HEK293T (cell line): ENCODE measurements around the gene PROSER2.

Experiments used
- CTCF ChIA-PET: fragments of 350-600 bp; formaldehyde crosslinking; extraction: SDS; loops from one replicate; lab custom pipeline; 2021; ENCODE audit warnings: antibody characterized with exemption, inconsistent platforms; lab: Yijun Ruan, JAX
- POLR2A ChIA-PET: fragments of 350-600 bp; formaldehyde crosslinking; extraction: SDS; loops from one replicate; lab custom pipeline; 2020; ENCODE audit warnings: antibody characterized with exemption, inconsistent platforms; lab: Yijun Ruan, JAX
- DNase-seq: peaks from one replicate; pipeline ENCODE4 v3.0.0; 2012; ENCODE audit warnings: mixed read lengths; ENCODE audit errors: extremely low spot score
- ARNT ChIP-seq: fragments of 450-650 bp; IDR thresholded peaks from 2 replicates; pipeline ENCODE4 v1.6.1; 2017; ENCODE audit warnings: mild to moderate bottlenecking
- BHLHE40 ChIP-seq: fragments of 450-650 bp; IDR thresholded peaks from 2 replicates; pipeline ENCODE4 v1.6.1; 2016; ENCODE audit warnings: mild to moderate bottlenecking, moderate library complexity, borderline replicate concordance
- CTBP1 ChIP-seq: fragments of 450-650 bp; IDR thresholded peaks from 2 replicates; pipeline ENCODE4 v1.6.1; 2016; ENCODE audit warnings: borderline replicate concordance
- ELF4 ChIP-seq: fragments of 450-650 bp; IDR thresholded peaks from 2 replicates; pipeline ENCODE4 v1.6.1; 2017; ENCODE audit warnings: antibody characterized with exemption
- FOXA1 ChIP-seq: fragments of 450-650 bp; IDR thresholded peaks from 2 replicates; pipeline ENCODE4 v1.6.1; 2016; ENCODE audit warnings: mild to moderate bottlenecking
- FOXK2 ChIP-seq: fragments of 450-650 bp; IDR thresholded peaks from 2 replicates; pipeline ENCODE4 v1.6.1; 2016; ENCODE audit warnings: mild to moderate bottlenecking
- FOXM1 ChIP-seq: fragments of 450-650 bp; IDR thresholded peaks from 2 replicates; pipeline ENCODE4 v1.6.1; 2017; ENCODE audit warnings: mild to moderate bottlenecking, borderline replicate concordance
- HDGF ChIP-seq: fragments of 450-650 bp; IDR thresholded peaks from 2 replicates; pipeline ENCODE4 v1.6.1; 2017; ENCODE audit warnings: antibody characterized with exemption, borderline replicate concordance
- L3MBTL2 ChIP-seq: fragments of 450-650 bp; conservative IDR thresholded peaks from 2 replicates; pipeline ENCODE4 v1.6.1; 2016; ENCODE audit warnings: mild to moderate bottlenecking
- LEF1 ChIP-seq: fragments of 450-650 bp; IDR thresholded peaks from 2 replicates; pipeline ENCODE4 v1.6.1; 2017; ENCODE audit warnings: mild to moderate bottlenecking, borderline replicate concordance
- NFRKB ChIP-seq: fragments of 450-650 bp; IDR thresholded peaks from 2 replicates; pipeline ENCODE4 v1.6.1; 2016; ENCODE audit warnings: mild to moderate bottlenecking, moderate library complexity
- PKNOX1 ChIP-seq: fragments of 450-650 bp; IDR thresholded peaks from 2 replicates; pipeline ENCODE4 v1.6.1; 2016
- SP1 ChIP-seq: fragments of 450-650 bp; IDR thresholded peaks from 2 replicates; pipeline ENCODE4 v1.6.1; 2017
- SUZ12 ChIP-seq: fragments of 450-650 bp; IDR thresholded peaks from 2 replicates; pipeline ENCODE4 v1.6.1; 2016; ENCODE audit warnings: mild to moderate bottlenecking
- TARDBP ChIP-seq: fragments of 450-650 bp; IDR thresholded peaks from 2 replicates; pipeline ENCODE4 v1.6.1; 2016
- ZNF384 ChIP-seq: fragments of 450-650 bp; IDR thresholded peaks from 2 replicates; pipeline ENCODE4 v1.6.1; 2016

Gene PROSER2

GRCh38 chr10:11856678-11857077, 33.5 kb downstream of the PROSER2 start:
- no peak for DNase-seq
- POLR2A ChIA-PET = no interaction called here
- CTCF ChIA-PET = interaction anchor here (0.6 kb wide), 1 partner anchor 10 kb away, joined by 3 read pairs; no protein-coding TSS in a partner anchor
- TF ChIP-seq FOXM1 (no peak), LEF1 (no peak), HDGF (no peak), FOXA1 (no peak), PKNOX1 (no peak), SP1 (no peak), ZNF384 (no peak), TARDBP (no peak), L3MBTL2 (no peak), BHLHE40 (no peak)

- DNase-seq = no peak
- CTCF ChIA-PET = no interaction called here
- TF ChIP-seq FOXA1 = no peak
- no peak for TF ChIP-seq ZNF384
- no peak for TF ChIP-seq TARDBP
- TF ChIP-seq PKNOX1 = no peak
- TF ChIP-seq NFRKB = no peak
- POLR2A ChIA-PET = no interaction called here
Observed at GRCh38 chr10:11858093-11858492, 34.9 kb downstream of the PROSER2 start.

GRCh38 chr10:11861341-11861740, 38.2 kb downstream of the PROSER2 start:
- no peak for DNase-seq
- ChIA-PET CTCF (no interaction called here), POLR2A (no interaction called here)
- no peak for TF ChIP-seq ELF4
- TF ChIP-seq FOXA1 = no peak
- no peak for TF ChIP-seq NFRKB
- TF ChIP-seq FOXK2 = no peak
- TF ChIP-seq SP1 = no peak
- no peak for TF ChIP-seq CTBP1

- POLR2A ChIA-PET = no interaction called here
- CTCF ChIA-PET = no interaction called here
- TF ChIP-seq ARNT = no peak
- TF ChIP-seq LEF1 = no peak
- no peak for TF ChIP-seq TARDBP
- TF ChIP-seq NFRKB = no peak
- no peak for TF ChIP-seq HDGF
- TF ChIP-seq L3MBTL2 = no peak
- no peak for TF ChIP-seq FOXM1
- TF ChIP-seq SUZ12 = no peak
- TF ChIP-seq ELF4 = no peak
- TF ChIP-seq CTBP1 = no peak
- TF ChIP-seq PKNOX1 = no peak
- no peak for TF ChIP-seq ZNF384
- no peak for TF ChIP-seq BHLHE40
- no peak for TF ChIP-seq FOXK2
- no peak for DNase-seq
Observed at GRCh38 chr10:11861811-11862428, 38.8 kb downstream of the PROSER2 start.

GRCh38 chr10:11863353-11864109, 40.4 kb downstream of the PROSER2 start:
- no peak for DNase-seq
- POLR2A ChIA-PET = no interaction called here
- TF ChIP-seq LEF1 (no peak), SP1 (no peak), FOXA1 (no peak), ZNF384 (no peak), ARNT (no peak), NFRKB (no peak), FOXK2 (no peak), FOXM1 (no peak), SUZ12 (no peak), HDGF (no peak), PKNOX1 (no peak), ELF4 (no peak), L3MBTL2 (no peak), BHLHE40 (no peak), TARDBP (no peak), CTBP1 (no peak)
- CTCF ChIA-PET = no interaction called here

GRCh38 chr10:11864727-11865126, 41.6 kb downstream of the PROSER2 start:
- POLR2A ChIA-PET = no interaction called here
- TF ChIP-seq SUZ12 (no peak), TARDBP (no peak), ARNT (no peak), NFRKB (no peak), ZNF384 (no peak), FOXM1 (no peak), SP1 (no peak), FOXA1 (no peak)
- no peak for DNase-seq
- CTCF ChIA-PET = no interaction called here
